Right hindlimb (tissue), 1 donor: ENCODE data around the gene VSX1.
A peak's percentile ranks its signal among the peaks of the same experiment; 100 is the strongest.

ENCODE experiments used
- DNase-seq: peaks from one replicate; pipeline ENCODE4 v3.0.0-alpha.2; 2018

The VSX1 gene

DNA sequence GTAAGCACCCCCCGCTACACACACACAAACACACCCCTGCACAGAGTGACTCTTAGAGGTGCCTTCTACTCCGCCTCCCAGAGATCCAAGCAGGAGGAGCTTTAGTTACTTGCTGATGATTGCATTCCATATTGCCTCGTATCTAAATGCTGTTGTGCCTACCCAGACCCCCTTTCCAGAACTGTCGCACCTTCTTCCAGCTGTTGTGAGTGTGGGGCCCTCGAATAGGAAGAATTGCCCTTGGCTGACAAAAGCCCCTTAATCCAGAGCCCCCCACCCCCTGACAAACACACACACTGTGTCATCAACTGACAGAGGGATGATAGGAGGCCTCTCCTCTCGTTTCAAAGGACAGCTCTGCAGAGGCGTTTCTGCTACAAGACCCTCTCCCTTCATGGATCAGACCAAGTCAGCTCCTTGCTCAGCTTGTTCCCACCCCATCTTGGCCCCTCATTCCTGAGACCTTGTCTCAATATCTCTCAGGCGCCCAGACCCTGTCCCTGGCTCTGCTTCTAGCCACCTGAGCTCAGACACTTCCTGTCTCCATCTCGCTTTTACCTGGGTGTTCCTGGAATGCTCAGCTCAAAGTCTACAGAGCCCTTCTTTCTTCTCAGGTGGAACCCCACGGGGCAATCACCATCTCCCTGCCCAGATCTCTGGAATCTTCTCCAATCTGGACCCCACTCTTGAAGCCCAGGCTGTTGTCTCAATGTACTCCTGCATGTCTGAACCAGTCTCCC lies 4.0 kb upstream of the VSX1 start:
- no peak for DNase-seq

- DNase-seq, result no peak
These were observed 2.8 kb upstream of the VSX1 start for GRCh38 chr20:25084626-25085187.

- DNase-seq, result no peak
These were observed 2.1 kb upstream of the VSX1 start for GRCh38 chr20:25083773-25084625.

DNA sequence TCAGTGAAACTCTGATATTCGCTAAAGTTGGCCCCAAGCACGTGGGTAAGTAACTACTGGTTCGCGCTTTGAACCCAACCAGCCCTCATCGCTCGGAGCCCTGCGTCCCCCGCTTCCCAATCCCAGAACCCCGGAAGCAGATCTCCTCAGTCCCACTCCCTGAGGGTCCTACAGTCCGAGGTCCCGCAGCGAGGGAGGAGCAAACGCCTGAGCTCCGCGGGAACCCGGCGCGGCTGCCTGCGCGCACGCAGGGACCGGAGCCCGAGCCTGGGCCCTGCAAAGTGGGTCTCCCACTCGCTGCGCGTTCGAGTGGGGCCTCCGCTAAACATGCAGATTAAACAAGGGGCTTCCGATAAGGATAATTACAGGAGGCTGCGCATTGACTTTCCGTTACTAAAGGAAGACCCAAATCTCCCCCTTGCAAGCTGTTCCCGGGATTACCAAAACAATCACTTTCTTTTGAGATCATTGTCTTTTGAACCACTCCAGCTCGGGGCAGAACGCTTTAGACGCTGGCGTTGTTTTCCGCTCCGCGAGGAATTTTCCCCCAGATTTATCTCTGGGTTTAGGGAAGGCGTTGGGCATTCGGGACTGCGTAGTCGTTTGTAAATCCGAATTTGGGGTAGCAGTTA lies 1.3 kb upstream of the VSX1 start:
- DNase-seq, result no peak

- DNase-seq, result no peak
These were observed 545 bp upstream of the VSX1 start for GRCh38 chr20:25082498-25082873.

DNA sequence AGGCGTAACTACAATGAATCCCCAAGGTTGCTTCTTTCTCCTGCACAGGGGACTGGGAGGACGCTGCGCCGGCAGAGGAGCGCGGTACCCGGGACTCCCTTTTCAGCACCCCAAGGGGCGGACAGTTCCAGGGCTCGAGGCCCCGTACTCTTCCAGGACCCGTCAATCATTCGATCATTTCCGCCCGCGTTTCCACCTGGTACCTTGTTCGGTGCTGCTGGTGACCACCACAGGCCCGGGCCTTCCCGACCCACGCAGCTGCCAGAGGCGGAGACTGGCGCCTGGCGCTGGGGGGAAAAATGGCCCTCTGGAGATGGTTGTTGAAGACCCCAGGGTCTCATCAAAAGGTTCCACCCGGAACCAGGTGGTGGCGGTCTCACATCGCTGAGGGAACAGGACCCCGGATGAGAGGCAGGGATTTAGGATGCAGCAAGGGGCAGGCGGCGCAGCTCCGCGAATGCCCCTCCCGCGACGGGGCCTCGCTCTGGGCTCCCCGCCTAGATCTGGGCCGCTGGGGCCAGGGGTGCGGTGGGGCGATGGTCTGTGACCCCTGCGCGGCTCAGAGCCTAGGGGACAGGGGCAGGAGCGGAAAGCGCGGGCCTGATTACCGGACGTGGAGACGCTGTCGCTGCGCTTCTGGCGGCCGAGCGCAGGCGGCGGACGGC lies 744 bp downstream of the VSX1 start:
- peak; percentile 53 for DNase-seq

GRCh38 chr20:25079171-25079570 lies 2.8 kb downstream of the VSX1 start:
- no peak for DNase-seq

GRCh38 chr20:25078662-25079061 lies 3.3 kb downstream of the VSX1 start:
- DNase-seq, result no peak

GRCh38 chr20:25077610-25078169 lies 4.3 kb downstream of the VSX1 start:
- no peak for DNase-seq

- DNase-seq, result no peak
These were observed 5.0 kb downstream of the VSX1 start for GRCh38 chr20:25076731-25077609.

DNA sequence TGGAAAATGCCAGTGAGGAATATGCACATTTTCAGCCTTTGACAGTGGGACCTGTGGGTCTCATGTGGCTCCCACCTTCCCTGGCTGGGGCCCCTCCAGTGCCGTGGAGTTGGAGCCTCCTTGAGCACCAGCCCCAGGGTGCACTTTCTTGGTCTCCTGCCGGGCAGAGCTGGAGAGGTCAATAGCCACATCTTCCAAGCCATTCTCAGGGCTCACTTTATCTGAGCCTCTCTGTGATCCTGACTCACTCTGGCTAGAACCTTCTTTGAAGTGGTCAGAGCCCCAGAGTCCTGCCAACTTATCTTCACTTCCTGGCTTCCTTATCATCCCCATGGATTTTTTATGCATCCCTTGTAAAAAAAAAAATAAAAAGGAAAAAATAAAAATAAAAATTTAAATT lies 5.7 kb downstream of the VSX1 start:
- no peak for DNase-seq

- DNase-seq, result no peak
These were observed 8.4 kb downstream of the VSX1 start for GRCh38 chr20:25073544-25073943.

DNA sequence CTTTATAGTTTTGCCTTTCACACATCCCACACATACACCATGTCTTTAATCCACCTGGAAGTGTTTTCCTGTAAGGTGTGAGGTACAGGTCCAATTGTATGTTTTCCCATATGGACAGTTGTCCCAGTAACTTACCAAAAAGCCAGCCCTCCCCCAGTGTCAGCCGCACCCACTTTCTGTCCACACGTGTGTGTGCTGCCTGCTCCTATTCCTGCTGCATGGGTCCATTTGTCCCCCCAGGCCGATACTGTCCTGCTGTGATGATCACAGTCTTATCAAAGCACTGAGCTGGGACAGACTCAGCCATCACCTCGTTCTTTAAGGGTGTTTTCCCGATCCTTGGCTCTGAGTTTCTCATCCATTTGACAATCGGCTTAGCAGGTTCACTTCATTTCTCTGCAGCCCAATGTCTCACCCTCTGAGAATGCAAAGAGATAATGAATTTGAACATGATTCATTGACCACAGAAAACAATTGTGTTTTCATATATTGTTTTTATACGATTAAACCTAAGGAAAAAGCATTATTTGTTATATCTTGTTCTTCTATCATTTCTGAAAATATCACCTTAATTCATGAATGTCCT lies 9.6 kb downstream of the VSX1 start:
- no peak for DNase-seq

DNA sequence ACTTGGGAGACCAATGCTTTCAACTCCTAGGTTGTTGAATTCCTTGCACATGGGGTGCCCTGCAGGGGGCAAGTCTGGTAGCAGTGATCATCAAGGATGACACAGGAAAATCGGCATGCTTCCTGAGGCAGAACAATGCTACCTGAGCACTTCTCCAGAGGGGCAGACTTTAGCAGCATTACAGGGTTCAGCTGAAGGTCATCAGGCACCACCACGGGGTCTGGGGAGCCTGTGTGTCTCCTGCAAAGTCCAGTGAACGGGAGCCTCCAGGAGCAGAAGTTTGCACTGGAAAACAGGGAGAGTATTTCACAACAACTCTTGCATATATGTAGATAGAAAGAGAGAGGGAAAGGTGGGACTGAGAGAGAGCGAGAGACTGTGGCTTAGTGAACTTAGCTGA lies 10.2 kb downstream of the VSX1 start:
- no peak for DNase-seq

DNA sequence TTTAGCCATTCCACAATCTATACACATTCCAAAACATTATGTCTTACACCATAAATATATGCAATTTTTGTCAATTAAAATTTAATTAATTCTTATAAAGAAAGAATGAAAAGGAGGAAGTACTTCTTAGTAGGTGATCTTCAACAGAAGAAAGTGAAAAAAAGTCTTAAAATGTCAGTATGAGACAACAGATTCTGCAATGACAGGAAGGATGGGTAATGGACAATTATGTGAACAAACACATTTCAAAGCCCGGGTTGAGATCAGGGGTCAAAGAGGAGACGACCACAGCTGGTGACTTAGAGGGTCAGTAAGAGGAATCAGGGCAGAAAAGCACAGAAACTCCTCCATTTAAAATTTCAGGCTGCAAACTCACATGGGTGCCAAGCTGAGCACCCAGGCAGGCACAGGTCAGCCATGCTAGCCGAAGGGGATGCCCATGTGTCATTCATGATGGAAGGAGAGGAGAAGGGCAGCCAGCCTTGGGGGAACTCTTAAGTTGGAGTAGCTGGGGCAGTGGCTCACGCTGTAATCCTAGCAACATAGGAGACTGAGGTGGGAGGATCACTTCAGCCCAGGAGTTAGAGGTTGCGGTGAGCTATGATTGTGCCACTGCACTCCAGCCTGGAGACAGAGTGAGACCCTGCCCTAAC lies 11.0 kb downstream of the VSX1 start:
- DNase-seq, result no peak

DNA sequence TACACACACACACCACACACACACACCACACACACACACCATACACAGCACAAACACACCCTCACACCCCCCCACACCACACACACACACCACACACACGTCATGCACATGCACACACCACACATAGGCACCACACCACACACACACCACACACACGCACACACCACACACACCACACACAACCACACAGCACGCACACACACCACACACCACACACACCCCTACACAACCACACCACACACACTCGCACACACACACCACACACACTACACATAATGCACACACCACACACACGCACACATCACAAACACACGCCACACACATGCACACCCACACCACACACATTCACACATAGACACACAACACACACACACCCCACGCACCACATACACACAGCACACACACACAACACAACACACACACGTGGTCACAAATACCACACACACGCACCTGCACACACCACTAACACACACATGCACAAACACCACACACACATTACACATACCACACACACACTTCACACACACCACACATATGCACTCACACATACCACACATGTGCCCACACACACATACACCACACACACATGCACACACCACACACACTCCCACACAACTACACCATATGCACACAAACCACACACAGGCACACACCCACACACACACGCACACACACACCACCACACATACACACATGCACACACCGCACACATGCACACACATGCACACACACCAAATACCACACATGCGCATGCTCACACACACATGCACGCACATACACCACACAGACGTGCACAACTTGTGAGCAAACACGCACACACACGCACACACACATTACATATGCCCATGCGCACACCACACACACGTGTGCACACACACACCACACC lies 14.6 kb downstream of the VSX1 start:
- peak; percentile 1 for DNase-seq

GRCh38 chr20:25066386-25066785 lies 15.6 kb downstream of the VSX1 start:
- DNase-seq, result no peak

DNA sequence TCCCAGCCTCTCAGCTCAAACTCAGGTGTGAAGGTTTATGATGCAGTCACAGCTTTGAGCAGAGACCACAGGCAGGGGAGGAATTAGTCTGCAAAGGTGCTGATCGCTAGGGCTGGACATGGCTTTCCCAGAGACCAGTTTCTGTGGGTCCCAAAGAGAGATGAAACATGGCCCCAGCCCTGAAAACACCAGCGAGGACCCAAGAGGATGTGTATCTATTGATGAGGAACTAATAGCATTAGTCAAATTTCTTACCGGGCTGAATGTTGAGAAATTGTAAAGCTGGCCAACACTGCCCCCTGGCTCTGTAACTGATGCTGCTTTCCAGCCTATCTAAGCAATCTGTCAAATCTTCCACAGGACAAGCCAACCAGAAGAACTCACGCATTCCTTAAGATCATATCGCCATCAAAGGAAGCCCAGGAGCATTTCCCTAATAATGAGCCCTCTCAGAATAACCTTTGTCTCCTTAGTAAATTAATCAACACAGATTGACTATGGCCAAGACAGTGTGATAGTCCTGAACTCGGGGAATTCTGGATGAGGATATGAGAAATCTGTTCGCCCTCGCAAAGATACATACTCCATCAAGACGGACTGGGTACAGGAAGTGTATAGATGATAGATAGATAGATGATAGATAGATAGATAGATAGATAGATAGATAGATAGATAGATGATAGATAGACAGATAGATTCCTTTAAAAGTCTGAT lies 16.2 kb downstream of the VSX1 start:
- peak; percentile 68 for DNase-seq

DNA sequence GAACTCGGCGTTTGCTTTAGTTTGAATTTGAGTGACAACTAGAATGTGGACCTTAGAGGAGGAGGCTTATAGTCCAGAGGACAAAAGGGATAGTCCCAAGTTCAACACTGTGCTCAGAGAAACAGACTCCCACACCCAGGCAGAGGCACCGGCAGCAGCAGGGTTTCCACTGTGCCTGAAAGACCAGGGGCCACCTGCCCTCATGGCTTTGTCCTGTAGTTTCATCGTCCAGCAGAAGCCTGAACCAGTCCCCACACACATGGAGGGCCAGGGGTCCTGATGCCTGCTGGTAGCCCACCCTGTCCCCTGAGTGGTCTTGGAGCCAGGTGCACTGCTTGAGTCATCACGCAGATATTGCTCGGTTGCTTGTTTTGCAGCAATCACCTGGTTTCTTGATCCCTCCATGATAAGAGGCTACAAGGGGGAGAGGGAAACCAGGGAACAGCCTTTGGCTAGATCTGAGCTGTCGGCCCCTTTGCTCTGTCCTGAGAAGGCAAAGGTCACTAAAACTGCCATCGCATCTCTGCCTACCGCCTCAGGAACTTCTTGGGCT lies 16.8 kb downstream of the VSX1 start:
- peak; percentile 9 for DNase-seq
